ENCODE data around the gene SLC51A.

DNA sequence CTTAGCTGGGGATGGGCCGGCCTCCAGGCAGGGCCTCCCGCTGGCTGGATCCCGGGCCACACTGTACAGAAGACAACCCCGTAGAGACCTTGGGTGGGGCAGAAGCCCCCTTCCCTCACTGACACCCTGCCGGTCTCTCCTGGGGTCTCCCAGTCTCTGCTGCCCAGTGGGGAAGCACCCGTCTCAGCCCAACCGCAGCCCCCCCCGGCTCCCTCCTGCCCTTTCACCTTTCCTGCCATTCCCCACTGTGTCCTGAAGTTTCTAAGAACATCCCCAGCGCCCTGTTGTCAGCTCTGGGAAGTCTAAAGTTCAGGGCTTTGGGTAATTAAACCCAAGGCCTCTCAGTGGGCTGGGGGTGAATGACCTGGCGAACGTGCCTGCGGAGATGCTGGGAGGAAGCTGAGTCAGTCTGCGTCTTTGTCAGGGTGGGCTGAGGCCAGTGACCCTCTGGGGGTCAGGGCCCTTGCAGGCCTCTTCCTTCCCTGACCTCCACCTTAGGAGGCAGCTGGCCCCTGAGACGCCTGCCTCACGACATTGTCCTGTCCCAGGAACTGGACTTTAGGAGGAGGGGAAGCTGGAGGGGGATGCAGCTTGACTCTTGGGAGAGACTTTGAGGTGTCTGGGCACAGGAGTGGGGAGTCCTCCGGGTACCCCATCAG, 1.4 kb upstream of the SLC51A start:
- TF ChIP-seq, protein P1, sequence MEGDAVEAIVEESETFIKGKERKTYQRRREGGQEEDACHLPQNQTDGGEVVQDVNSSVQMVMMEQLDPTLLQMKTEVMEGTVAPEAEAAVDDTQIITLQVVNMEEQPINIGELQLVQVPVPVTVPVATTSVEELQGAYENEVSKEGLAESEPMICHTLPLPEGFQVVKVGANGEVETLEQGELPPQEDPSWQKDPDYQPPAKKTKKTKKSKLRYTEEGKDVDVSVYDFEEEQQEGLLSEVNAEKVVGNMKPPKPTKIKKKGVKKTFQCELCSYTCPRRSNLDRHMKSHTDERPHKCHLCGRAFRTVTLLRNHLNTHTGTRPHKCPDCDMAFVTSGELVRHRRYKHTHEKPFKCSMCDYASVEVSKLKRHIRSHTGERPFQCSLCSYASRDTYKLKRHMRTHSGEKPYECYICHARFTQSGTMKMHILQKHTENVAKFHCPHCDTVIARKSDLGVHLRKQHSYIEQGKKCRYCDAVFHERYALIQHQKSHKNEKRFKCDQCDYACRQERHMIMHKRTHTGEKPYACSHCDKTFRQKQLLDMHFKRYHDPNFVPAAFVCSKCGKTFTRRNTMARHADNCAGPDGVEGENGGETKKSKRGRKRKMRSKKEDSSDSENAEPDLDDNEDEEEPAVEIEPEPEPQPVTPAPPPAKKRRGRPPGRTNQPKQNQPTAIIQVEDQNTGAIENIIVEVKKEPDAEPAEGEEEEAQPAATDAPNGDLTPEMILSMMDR (IDR thresholded peaks at IDR 0.05; ENCODE audit: insufficient read depth, low read depth, low read length), result no peak
- TF ChIP-seq EZH2 (IDR thresholded peaks at IDR 0.05; ENCODE audit: insufficient read depth, low read length), result no peak

All from astrocyte (in vitro differentiated cells and primary cell).